Epithelial cell of prostate (primary cell): ENCODE results near the gene SEPSECS.
"Not testable (repeated sequence)": the region's sequence is repeated elsewhere in the genome, so short reads cannot be mapped to it uniquely, and the experiment has no call there.

Experiments used
- DNase-seq: peaks from one replicate; pipeline ENCODE4 v3.0.0-alpha.2; 2011; ENCODE audit warnings: low read depth, low spot score
- H3K27ac ChIP-seq: fragments of 450-650 bp; 2 replicates; pipeline ENCODE4 v1.5.1; 2017; ENCODE audit warnings: mild to moderate bottlenecking

The SEPSECS gene

GRCh38 chr4:25089051-25089763, 71.0 kb downstream of the SEPSECS start:
- H3K27ac ChIP-seq = no peak overlapping the region
- no peak for DNase-seq

DNA sequence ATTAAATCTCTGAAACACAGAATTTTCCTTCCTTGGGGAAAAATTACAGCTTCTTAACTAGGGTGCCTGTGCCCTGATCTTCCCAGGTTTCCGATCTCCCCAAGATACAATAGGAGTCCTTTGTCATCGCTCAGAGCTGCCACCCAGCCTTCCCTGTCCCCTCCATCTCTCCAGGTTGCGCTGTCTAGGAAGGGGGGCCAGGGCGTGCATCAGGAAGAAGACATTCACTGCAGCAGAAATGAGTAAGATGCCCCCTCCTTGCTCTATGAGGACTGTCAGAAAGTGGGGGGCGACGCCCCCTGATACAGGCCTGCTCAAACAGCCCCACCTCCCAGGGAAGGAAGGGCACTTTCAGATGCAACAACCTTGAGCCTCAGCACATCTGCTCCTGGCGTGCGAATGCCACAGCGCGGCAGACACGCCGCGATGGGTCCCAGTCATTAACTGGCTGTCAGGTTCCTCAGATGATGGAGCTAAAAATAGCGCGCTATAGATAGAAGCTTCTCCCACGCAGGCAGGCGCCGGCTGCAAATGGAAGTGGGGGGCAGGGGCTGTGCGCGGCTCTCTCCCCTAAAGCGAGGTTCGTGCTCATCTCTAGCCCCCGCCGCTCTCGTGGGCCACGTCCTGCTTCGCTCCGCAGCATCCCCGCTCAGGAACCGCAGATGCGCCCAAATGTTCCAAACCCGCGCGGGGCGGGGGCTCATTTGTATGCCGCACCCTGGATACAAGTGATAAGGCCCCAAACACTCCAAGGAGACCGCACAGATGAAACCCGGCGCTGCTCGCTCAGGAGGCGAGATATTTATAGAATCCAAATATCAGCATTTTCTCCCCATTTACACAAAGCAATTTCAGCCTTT, 71.9 kb downstream of the SEPSECS start:
- no peak for DNase-seq
- H3K27ac ChIP-seq = no peak overlapping the region

GRCh38 chr4:25085671-25086070, 74.6 kb downstream of the SEPSECS start:
- H3K27ac ChIP-seq = no peak overlapping the region
- no peak for DNase-seq

DNA sequence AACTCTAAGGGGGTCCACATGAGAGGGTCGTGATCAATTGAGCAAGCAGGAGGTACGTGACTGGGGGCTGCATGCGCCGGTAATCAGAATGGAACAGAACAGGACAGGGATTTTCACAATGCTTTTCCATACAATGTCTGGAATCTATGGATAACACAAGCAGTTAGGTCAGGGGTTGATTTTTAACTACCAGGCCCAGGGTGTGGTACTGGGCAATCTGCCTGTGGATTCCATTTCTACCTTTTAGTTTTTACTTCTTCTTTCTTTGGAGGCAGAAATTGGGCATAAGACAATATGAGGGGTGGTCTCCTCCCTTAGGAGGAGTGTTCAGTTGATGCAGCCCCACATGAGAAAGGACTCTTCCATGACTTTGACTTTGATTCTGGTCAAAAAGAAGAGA, 76.8 kb downstream of the SEPSECS start:
- not testable (repeated sequence) for H3K27ac ChIP-seq

GRCh38 chr4:25081866-25082471, 78.3 kb downstream of the SEPSECS start:
- DNase-seq = no peak
- H3K27ac ChIP-seq = no peak overlapping the region

More for the DNA sequence above, 76.8 kb downstream of the SEPSECS start:
- not testable (repeated sequence) for DNase-seq

- DNase-seq = no peak
- H3K27ac ChIP-seq = no peak overlapping the region
Observed at GRCh38 chr4:25080571-25080970, 79.7 kb downstream of the SEPSECS start.

GRCh38 chr4:25078523-25078922, 81.7 kb downstream of the SEPSECS start:
- H3K27ac ChIP-seq = no peak overlapping the region
- DNase-seq = no peak

GRCh38 chr4:25076625-25077398, 83.4 kb downstream of the SEPSECS start:
- no peak for DNase-seq
- H3K27ac ChIP-seq = no peak overlapping the region

DNA sequence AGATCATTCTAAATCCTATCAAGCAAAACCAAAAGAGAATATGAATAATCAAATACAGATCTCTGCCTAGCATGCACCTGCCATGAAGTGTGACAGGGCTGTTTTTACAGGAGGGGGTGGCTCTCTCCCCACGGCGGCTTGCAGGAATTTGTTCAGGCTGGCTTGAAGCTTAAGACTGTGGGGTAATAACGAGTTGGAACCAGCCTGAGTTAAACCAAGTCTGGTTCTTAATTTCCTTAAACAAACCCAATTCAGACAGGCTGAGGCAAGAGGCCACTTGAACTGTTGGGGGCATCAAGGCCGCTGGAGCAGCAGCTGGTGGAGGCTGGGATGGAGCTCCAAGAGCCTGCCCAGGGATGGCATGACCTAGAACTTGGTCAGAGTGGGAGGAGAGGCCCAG, 84.4 kb downstream of the SEPSECS start:
- no peak for DNase-seq
- no peak overlapping the region for H3K27ac ChIP-seq

- DNase-seq = no peak
- H3K27ac ChIP-seq = no peak overlapping the region
Observed at GRCh38 chr4:25075129-25075528, 85.1 kb downstream of the SEPSECS start.

DNA sequence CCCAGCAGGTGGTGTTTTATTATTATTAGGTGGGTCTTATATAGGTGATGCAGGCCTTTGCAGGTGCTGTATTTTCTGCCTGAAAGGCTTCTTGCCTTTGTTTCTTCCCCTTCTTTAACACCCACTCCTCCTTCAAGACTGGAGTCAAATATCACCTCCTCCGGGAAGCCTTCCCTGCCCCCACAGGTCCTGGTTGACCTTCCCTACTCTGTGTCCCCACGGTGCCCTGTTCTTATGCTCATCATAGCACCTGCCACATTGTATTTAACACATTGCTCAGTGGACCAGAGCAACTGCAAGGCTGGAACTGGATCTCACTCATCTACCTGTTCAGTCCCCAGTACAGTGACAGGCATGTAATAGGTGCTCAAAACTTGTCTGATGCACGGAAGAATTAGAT, 89.7 kb downstream of the SEPSECS start:
- no peak for DNase-seq
- no peak overlapping the region for H3K27ac ChIP-seq
